ENCODE measurements around the gene LHFPL3. TPM values are rescaled to one million over a fixed set of nuclear protein-coding genes. Genes with fewer than 3 reads are reported as not detected.

Gene LHFPL3
- total and polyA plus RNA-seq, 2 of the 13 experiments (the other 11 are each of a cell fraction or from before 2014, with no cell fraction given): not detected

DNA sequence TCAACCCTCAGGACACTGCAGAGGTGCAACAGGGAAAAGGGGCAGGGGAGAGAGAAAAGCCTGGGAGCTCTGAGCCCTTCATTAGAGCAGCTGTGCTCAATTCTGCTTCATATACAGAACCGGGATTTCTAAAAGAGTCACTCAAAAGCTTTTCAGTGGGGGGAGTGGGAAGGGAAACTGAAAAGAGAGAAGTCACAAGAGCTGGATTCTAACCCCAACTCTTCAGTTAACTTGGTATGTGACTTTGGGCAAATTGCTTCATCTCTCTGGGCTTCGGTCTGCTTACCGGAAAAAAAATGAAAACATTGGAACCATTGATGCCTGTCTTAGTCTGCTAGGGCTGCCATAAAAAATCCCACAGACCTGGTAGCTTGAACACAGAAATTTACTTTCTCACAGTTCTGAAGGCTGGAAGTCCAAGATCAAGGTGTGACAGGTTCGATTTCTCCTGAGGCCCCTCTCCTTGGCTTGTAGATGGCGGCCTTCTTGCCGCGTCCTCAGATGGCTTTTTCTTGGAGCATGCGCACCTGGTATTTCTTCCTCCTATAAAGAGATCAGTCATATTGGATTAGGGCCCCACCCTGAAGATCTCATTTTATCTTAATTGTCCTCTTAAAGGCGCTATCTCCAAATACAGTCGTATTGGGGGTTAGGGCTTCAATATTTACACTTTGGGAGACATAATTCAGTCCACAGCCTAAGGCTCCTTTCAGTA is 567.3 kb downstream of the LHFPL3 start (continued):
- no peak for TF ChIP-seq ZBTB4 (CRISPR knock-in tag; IDR thresholded peaks at IDR 0.05; ENCODE audit: borderline replicate concordance)
- TF ChIP-seq ZNF816 (CRISPR knock-in tag; IDR thresholded peaks at IDR 0.05; ENCODE audit: borderline replicate concordance): no peak
- TF ChIP-seq ZNF513 (CRISPR knock-in tag; conservative IDR thresholded peaks at IDR 0.05): no peak
- TF ChIP-seq, protein P1, sequence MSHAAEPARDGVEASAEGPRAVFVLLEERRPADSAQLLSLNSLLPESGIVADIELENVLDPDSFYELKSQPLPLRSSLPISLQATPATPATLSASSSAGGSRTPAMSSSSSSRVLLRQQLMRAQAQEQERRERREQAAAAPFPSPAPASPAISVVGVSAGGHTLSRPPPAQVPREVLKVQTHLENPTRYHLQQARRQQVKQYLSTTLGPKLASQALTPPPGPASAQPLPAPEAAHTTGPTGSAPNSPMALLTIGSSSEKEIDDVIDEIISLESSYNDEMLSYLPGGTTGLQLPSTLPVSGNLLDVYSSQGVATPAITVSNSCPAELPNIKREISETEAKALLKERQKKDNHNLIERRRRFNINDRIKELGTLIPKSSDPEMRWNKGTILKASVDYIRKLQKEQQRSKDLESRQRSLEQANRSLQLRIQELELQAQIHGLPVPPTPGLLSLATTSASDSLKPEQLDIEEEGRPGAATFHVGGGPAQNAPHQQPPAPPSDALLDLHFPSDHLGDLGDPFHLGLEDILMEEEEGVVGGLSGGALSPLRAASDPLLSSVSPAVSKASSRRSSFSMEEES (CRISPR knock-in tag; IDR thresholded peaks at IDR 0.05): no peak
- no peak for TF ChIP-seq SP4 (CRISPR knock-in tag; IDR thresholded peaks at IDR 0.05)

DNA sequence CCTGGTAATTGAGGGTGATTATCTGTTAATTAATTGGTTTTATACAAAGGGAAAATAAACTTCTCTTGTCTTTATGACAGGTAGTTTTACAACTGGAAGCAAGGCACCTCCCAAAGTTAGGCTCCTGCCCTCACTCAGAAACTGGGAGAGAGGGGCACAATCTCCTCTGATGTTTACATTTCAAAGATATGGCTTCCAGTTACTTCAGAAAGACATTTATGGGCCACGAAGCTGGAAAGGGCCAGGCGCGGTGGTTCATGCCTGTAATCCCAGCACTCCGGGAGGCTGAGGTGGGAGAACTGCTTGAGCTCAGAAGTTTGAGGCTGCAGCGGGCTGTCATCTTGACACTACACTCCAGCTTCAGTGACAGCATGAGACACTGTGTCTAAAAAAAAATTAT is 570.0 kb downstream of the LHFPL3 start:
- Histone ChIP-seq H2AFZ (ENCODE audit: low read length) (no peak overlapping the region), H3K4me3 (replicated peaks in 1 of 3; ENCODE audit: insufficient read depth in 1 of 3, low read depth in 2 of 3, low read length in 3 of 3) (no peak overlapping the region), H3K27me3 (ENCODE audit: control insufficient read depth in 1 of 2, insufficient read depth in 2 of 2, low read length in 2 of 2) (no peaks in the 10 kb centered on the region), H3K36me3 (replicated peaks in 1 of 2; ENCODE audit: control insufficient read depth in 1 of 2, insufficient read depth in 2 of 2, low read length in 2 of 2) (no peaks in the 10 kb centered on the region), H3K4me1 (ENCODE audit: insufficient read depth, low read length) (peaks cover 23% of the 10 kb centered on the region), H3K79me2 (ENCODE audit: insufficient read depth, low read length) (no peaks in the 10 kb centered on the region), H3K27ac (ENCODE audit: extremely low read length, insufficient read depth, low read length) (no peak overlapping the region), H4K20me1 (ENCODE audit: insufficient read depth, low read length) (no peaks in the 10 kb centered on the region), H3K4me2 (ENCODE audit: low read depth, low read length) (no peak overlapping the region), H3K9me3 (ENCODE audit: low read length) (no peaks in the 10 kb centered on the region), H3K9ac (ENCODE audit: insufficient read depth, low read depth, low read length) (no peak overlapping the region)
- no peak for FAIRE-seq
- in situ Hi-C loops (cut with HindIII; ENCODE audit: extremely low pct_ligation_motif_present, low pct_unique_long_range_greater_than_20kb) (no loop called here), intact Hi-C loops (cut with micrococcal nuclease; ENCODE audit: unreplicated experiment) (no loop called here)
- POLR2A ChIA-PET: no interaction called here
- 65% methylated on average over 5 of the region's 5 CpGs for WGBS (ENCODE audit: low lambda C conversion rate)
- CTCF ChIA-PET (ENCODE audit: low intra/inter-chr PET ratio, low total read pairs): no interaction called here
- DNase-seq (ENCODE audit: low spot score): no peak
- ATAC-seq: no peak
- no TSS peak for BruUV-seq (replicated peaks)
- no peak for TF ChIP-seq ATF1 (CRISPR knock-in tag; IDR thresholded peaks at IDR 0.05)
- TF ChIP-seq, protein P2, sequence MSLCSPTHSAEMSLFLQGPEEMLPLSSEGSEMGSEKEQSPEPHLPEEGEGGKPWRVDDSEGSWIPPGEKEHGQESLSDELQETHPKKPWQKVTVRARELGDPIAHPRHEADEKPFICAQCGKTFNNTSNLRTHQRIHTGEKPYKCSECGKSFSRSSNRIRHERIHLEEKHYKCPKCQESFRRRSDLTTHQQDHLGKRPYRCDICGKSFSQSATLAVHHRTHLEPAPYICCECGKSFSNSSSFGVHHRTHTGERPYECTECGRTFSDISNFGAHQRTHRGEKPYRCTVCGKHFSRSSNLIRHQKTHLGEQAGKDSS (CRISPR knock-in tag; IDR thresholded peaks at IDR 0.05; ENCODE audit: borderline replicate concordance, low read depth): no peak
- no peak for TF ChIP-seq FOXP4 (CRISPR knock-in tag; IDR thresholded peaks at IDR 0.05)
- TF ChIP-seq SIX4 (CRISPR knock-in tag; IDR thresholded peaks at IDR 0.05): no peak
- TF ChIP-seq DPF2 (CRISPR knock-in tag; IDR thresholded peaks at IDR 0.05; ENCODE audit: borderline replicate concordance, low read depth): no peak
- TF ChIP-seq KMT2A (CRISPR knock-in tag; IDR thresholded peaks at IDR 0.05): no peak
- no peak for TF ChIP-seq KAT8 (CRISPR knock-in tag; IDR thresholded peaks at IDR 0.05)
- no peak for TF ChIP-seq ZNF282 (IDR thresholded peaks at IDR 0.05; ENCODE audit: partially characterized antibody)
- no peak for TF ChIP-seq ZNF331 (CRISPR knock-in tag; IDR thresholded peaks at IDR 0.05)
